ENCODE results near the gene ABTB1.

The ABTB1 gene

GRCh38 chr3:127671523-127672428 is 976 bp upstream of the ABTB1 start:
- Histone ChIP-seq H2BK120ac (ENCODE audit: low read depth, low read length) (peak overlapping the region; percentile 97), H2BK15ac (ENCODE audit: low read length) (peak overlapping the region; percentile 85), H3K18ac (ENCODE audit: low read length) (peak overlapping the region; percentile 97), H3K79me1 (ENCODE audit: low read depth, low read length) (peaks cover 2% of the 10 kb centered on the region), H3K4me2 (ENCODE audit: insufficient read depth, low read length, poor library complexity, severe bottlenecking) (peak overlapping the region; percentile 93), H3K14ac (ENCODE audit: low read length) (peak overlapping the region; percentile 98), H3K27ac (replicated peaks; ENCODE audit: low read length) (no peak overlapping the region), H4K8ac (ENCODE audit: low read depth, low read length) (peak overlapping the region; percentile 82), H2AFZ (ENCODE audit: low read length) (peak overlapping the region; percentile 92), H3K9ac (ENCODE audit: low read depth, low read length, poor library complexity) (peak overlapping the region; percentile 93), H3K9me3 (replicated peaks in 1 of 2; ENCODE audit: control insufficient read depth in 2 of 2, insufficient read depth in 1 of 2, low read depth in 1 of 2, low read length in 2 of 2) (no peaks in the 10 kb centered on the region), H2BK12ac (ENCODE audit: low read length) (peak overlapping the region; percentile 58), H3K23ac (ENCODE audit: low read depth, low read length, poor library complexity) (peak overlapping the region; percentile 97), H3K27me3 (ENCODE audit: control insufficient read depth in 3 of 3, insufficient read depth in 3 of 3, low read depth in 1 of 3, low read length in 3 of 3) (peaks cover 0 to 6% (median 5%) of the 10 kb centered on the region in 3 experiments), H2BK5ac (ENCODE audit: low read length) (peak overlapping the region; percentile 73), H3K4me1 (ENCODE audit: control insufficient read depth in 2 of 2, insufficient read depth in 1 of 2, low read depth in 1 of 2, low read length in 2 of 2) (peaks cover 4 to 7% of the 10 kb centered on the region in 2 donors), H4K91ac (ENCODE audit: low read depth, low read length, poor library complexity) (peak overlapping the region; percentile 98), H3K4ac (ENCODE audit: low read length) (no peak overlapping the region), H2AK5ac (ENCODE audit: low read depth, low read length) (peak overlapping the region; percentile 98), H3K36me3 (replicated peaks in 1 of 2; ENCODE audit: control insufficient read depth in 2 of 2, insufficient read depth in 2 of 2, low read length in 2 of 2) (peaks cover 1 to 31% of the 10 kb centered on the region in 2 donors), H3K4me3 (ENCODE audit: low read length in 2 of 2) (peak overlapping the region; percentile 43 to 81)
- WGBS, 2 donors (ENCODE audit: extremely low coverage in 2 of 2, insufficient read length in 2 of 2, insufficient replicate concordance in 1 of 2) = no CpG with 5 or more reads among the region's 44 CpGs
- no peak for DNase-seq (ENCODE audit: low spot score)

DNA sequence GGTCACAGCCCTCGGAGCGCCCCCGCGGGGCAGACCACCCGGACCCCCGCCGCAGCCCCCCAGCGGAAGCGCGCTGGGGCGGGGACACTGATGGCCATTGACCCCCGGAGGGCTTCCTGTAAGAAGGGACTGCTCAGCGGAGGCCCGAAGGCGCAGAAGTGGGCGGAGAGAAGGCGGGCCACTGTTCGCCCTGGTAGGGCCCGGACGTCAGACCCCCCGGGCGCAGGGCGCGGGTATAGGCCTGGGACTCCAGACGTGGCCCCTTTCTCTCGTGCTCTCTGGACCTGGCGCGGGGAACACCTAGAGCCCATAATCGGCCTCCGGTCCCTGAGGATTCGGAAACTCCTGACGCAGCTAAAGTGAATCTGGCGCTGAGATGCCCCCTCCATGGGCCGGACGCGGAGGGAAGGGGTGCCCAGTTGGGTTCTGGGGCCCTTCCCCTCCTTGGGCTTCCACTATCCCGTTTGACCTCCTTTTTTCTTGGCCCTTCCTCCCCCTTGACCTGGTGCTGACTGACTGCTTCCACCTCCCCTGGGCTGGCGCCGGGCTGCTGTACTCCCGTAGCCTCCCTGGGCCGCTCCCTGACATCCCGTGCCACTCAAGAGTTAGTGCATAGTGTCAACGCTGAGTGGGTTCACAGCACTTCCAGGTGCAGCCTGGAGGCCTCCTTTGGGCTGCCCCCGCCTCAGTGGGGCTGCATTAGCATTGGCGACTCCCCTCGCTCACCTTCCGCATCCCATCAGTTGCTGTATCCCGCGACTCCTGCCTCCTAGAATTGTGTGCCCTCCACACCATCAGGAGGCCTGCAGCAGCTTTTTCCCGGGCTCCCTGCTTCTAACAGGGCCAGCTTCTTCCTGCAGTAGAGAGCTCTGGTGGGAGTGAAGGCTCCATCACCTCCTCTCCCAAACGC is 694 bp downstream of the ABTB1 start:
- WGBS, 2 donors (ENCODE audit: extremely low coverage in 2 of 2, insufficient read length in 2 of 2, insufficient replicate concordance in 1 of 2) = no CpG with 5 or more reads among the region's 51 CpGs

GRCh38 chr3:127674101-127674721 is 1.5 kb downstream of the ABTB1 start:
- DNase-seq (ENCODE audit: low spot score) = no peak
- WGBS, 2 donors (ENCODE audit: extremely low coverage in 2 of 2, insufficient read length in 2 of 2, insufficient replicate concordance in 1 of 2) = no CpG with 5 or more reads among the region's 17 CpGs
- no peaks in the 10 kb centered on the region for H3K9me3 ChIP-seq (replicated peaks in 1 of 2; ENCODE audit: control insufficient read depth in 2 of 2, insufficient read depth in 1 of 2, low read depth in 1 of 2, low read length in 2 of 2)

More for the DNA sequence above, 694 bp downstream of the ABTB1 start:
- Histone ChIP-seq H3K4me2 (ENCODE audit: insufficient read depth, low read length, poor library complexity, severe bottlenecking) (peak overlapping the region; percentile 91), H3K27me3 (ENCODE audit: control insufficient read depth in 3 of 3, insufficient read depth in 3 of 3, low read depth in 1 of 3, low read length in 3 of 3) (peaks cover 0 to 6% (median 5%) of the 10 kb centered on the region in 3 experiments), H2BK12ac (ENCODE audit: low read length) (peak overlapping the region; percentile 88), H3K23ac (ENCODE audit: low read depth, low read length, poor library complexity) (peak overlapping the region; percentile 40), H3K79me1 (ENCODE audit: low read depth, low read length) (peaks cover 2% of the 10 kb centered on the region), H3K36me3 (replicated peaks in 1 of 2; ENCODE audit: control insufficient read depth in 2 of 2, insufficient read depth in 2 of 2, low read length in 2 of 2) (peaks cover 1 to 15% of the 10 kb centered on the region in 2 donors), H3K4me1 (ENCODE audit: control insufficient read depth in 2 of 2, insufficient read depth in 1 of 2, low read depth in 1 of 2, low read length in 2 of 2) (peaks cover 4 to 7% of the 10 kb centered on the region in 2 donors), H4K8ac (ENCODE audit: low read depth, low read length) (peak overlapping the region; percentile 30), H2AFZ (ENCODE audit: low read length) (peak overlapping the region; percentile 94), H4K91ac (ENCODE audit: low read depth, low read length, poor library complexity) (no peak overlapping the region), H3K14ac (ENCODE audit: low read length) (no peak overlapping the region), H3K18ac (ENCODE audit: low read length) (peak overlapping the region; percentile 97), H2BK5ac (ENCODE audit: low read length) (peak overlapping the region; percentile 72), H2BK120ac (ENCODE audit: low read depth, low read length) (peak overlapping the region; percentile 55), H3K27ac (replicated peaks; ENCODE audit: low read length) (no peak overlapping the region), H3K9ac (ENCODE audit: low read depth, low read length, poor library complexity) (peak overlapping the region; percentile 71), H2AK5ac (ENCODE audit: low read depth, low read length) (peak overlapping the region; percentile 94), H3K9me3 (replicated peaks in 1 of 2; ENCODE audit: control insufficient read depth in 2 of 2, insufficient read depth in 1 of 2, low read depth in 1 of 2, low read length in 2 of 2) (no peaks in the 10 kb centered on the region), H2BK15ac (ENCODE audit: low read length) (peak overlapping the region; percentile 54), H3K4me3 (ENCODE audit: low read length in 2 of 2) (peak overlapping the region; percentile 77 to 97), H3K4ac (ENCODE audit: low read length) (no peak overlapping the region)
- DNase-seq (ENCODE audit: low spot score) = no peak

More at GRCh38 chr3:127674101-127674721, 1.5 kb downstream of the ABTB1 start:
- Histone ChIP-seq H3K18ac (ENCODE audit: low read length) (no peak overlapping the region), H3K4me1 (ENCODE audit: control insufficient read depth in 2 of 2, insufficient read depth in 1 of 2, low read depth in 1 of 2, low read length in 2 of 2) (peaks cover 4 to 7% of the 10 kb centered on the region in 2 donors), H3K4ac (ENCODE audit: low read length) (no peak overlapping the region), H3K27me3 (ENCODE audit: control insufficient read depth in 3 of 3, insufficient read depth in 3 of 3, low read depth in 1 of 3, low read length in 3 of 3) (peaks cover 0 to 6% (median 5%) of the 10 kb centered on the region in 3 experiments), H3K4me3 (ENCODE audit: low read length in 2 of 2) (peak overlapping the region in 1 of 2 donors; percentile 77), H2AFZ (ENCODE audit: low read length) (peak overlapping the region; percentile 94), H3K14ac (ENCODE audit: low read length) (no peak overlapping the region), H2BK15ac (ENCODE audit: low read length) (peak overlapping the region; percentile 54), H2BK120ac (ENCODE audit: low read depth, low read length) (peak overlapping the region; percentile 55), H3K27ac (replicated peaks; ENCODE audit: low read length) (no peak overlapping the region), H2AK5ac (ENCODE audit: low read depth, low read length) (peak overlapping the region; percentile 73), H3K79me1 (ENCODE audit: low read depth, low read length) (peaks cover 2% of the 10 kb centered on the region), H3K36me3 (replicated peaks in 1 of 2; ENCODE audit: control insufficient read depth in 2 of 2, insufficient read depth in 2 of 2, low read length in 2 of 2) (peaks cover 0 to 7% of the 10 kb centered on the region in 2 donors), H2BK5ac (ENCODE audit: low read length) (peak overlapping the region; percentile 72), H3K23ac (ENCODE audit: low read depth, low read length, poor library complexity) (peak overlapping the region; percentile 40), H2BK12ac (ENCODE audit: low read length) (peak overlapping the region; percentile 50), H3K4me2 (ENCODE audit: insufficient read depth, low read length, poor library complexity, severe bottlenecking) (no peak overlapping the region), H3K9ac (ENCODE audit: low read depth, low read length, poor library complexity) (peak overlapping the region; percentile 61), H4K91ac (ENCODE audit: low read depth, low read length, poor library complexity) (no peak overlapping the region), H4K8ac (ENCODE audit: low read depth, low read length) (no peak overlapping the region)
